ENCODE measurements around the gene HOTAIR.

HOTAIR gene

DNA sequence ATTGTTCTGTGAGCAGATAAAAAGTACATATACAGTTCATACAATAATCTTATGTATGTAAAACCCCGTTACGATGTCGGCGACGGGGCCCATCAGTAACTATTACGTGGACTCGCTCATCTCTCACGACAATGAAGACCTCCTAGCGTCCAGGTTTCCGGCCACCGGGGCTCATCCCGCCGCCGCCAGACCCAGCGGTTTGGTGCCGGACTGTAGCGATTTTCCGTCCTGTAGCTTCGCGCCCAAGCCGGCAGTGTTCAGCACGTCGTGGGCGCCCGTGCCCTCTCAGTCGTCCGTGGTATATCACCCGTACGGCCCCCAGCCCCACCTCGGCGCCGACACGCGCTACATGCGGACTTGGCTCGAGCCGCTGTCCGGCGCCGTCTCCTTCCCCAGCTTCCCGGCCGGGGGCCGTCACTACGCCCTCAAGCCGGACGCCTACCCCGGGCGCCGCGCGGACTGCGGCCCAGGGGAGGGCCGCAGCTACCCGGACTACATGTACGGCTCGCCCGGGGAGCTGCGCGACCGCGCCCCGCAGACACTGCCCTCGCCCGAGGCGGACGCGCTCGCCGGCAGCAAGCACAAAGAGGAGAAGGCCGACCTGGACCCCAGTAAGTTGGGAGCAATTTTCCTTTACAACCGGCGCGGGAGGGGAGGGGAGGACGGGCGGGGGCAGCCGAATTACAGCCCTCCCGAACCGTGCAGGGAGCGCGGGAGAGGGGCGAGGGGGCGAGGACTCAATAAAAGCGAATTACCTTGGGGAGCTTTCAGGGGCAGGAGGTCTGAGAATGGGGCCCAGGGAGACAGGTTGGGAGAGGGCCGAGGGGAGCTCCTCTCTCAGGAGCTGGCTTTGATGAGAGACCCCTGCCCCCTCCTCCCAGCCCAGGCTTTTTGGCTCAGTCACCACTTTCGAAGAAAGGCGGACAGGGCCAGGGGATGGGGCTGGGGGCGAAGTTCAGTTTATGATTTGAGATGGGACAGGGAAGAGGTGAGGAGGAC, 25.7 kb upstream of the HOTAIR start, which contains the start of gene HOXC9:
TSS of gene HOXC9 (plus strand) at position 46 of the 999 bp plus-strand sequence. CDS start at position 74, 28 bp downstream.
- no peak for DNase-seq (ENCODE audit: low read depth)

DNA sequence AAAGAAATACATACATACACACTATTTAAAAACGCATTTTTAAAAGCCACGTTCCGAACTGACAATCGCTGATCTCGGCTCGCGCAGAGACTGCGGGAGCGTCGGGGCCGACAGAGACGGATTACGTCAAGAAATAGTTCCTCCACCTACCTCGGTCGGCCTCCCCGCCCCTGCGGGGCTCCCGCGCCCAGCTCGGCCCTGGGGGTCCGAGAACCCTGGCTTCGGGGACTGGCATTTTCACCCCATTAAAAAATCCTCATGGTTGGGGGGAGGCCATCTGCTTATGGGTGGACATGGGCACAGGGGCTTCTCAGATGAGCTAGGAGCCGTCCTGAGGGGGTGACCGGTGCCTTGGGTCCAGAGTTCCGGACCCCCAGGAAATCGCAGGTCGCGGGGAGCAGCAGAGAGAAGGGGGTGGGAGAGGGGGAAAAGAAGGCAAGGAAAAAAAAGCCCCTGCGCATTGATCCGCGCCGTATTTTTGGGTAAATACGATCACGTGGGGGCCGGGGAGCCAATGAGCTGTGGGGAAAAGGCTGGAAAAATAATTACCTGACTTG, 24.9 kb upstream of the HOTAIR start:
- no peak for DNase-seq (ENCODE audit: low read depth)

DNA sequence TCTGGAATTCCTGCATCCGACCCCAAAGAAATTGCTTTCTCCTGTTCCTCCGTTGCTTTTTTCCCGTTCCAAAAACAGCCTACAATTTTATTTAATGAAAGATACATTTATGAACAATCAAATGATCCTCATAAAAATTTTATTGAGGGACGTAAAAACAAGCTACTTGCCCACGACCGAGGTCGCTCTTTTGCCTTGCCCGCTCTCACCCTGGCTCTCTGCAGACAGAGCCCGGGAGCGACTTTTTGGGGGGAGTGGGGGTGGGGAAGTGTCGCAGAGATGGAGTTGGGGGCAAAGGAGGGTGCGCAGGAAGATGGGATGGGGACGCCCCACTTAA, 24.1 kb upstream of the HOTAIR start:
- DNase-seq (ENCODE audit: low read depth), result no peak

DNA sequence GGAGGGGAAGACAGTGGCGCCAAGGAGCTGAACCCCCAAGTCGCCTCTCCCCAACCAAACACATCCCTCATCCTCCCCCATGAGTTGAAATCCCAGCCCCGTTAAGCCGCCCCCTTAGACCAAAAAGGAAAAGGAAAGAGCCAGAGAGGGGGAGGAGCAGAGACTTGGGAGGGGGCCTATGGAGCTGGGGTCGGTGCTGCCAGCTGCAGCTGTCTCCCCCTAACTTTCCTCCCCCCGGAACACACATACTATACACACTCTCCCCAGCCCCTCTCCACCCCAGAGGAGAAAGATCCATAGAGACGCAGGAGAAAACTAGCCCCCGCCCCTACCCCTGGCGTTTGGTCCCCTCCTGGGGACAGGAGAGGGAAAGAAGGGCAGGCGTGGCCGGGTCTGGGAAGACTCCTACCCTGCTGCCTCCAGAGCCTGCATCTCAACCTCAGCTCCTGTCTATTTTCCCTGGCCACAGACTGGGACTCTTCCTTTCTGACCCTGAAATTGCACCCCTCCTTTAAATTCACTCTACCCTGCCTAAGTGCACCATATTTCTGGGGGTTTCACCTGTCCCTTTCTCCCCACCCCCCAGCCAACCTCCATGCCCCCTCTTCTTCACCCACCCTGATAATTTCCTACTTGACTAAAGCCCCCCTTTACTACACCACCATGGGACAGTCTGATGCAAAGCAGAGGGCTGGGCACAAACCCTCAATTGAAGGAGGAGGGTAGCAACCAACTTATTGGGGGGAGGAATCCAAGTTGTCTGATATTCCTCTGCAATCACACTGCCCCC, 23.6 kb upstream of the HOTAIR start:
- no peak for DNase-seq (ENCODE audit: low read depth)

DNA sequence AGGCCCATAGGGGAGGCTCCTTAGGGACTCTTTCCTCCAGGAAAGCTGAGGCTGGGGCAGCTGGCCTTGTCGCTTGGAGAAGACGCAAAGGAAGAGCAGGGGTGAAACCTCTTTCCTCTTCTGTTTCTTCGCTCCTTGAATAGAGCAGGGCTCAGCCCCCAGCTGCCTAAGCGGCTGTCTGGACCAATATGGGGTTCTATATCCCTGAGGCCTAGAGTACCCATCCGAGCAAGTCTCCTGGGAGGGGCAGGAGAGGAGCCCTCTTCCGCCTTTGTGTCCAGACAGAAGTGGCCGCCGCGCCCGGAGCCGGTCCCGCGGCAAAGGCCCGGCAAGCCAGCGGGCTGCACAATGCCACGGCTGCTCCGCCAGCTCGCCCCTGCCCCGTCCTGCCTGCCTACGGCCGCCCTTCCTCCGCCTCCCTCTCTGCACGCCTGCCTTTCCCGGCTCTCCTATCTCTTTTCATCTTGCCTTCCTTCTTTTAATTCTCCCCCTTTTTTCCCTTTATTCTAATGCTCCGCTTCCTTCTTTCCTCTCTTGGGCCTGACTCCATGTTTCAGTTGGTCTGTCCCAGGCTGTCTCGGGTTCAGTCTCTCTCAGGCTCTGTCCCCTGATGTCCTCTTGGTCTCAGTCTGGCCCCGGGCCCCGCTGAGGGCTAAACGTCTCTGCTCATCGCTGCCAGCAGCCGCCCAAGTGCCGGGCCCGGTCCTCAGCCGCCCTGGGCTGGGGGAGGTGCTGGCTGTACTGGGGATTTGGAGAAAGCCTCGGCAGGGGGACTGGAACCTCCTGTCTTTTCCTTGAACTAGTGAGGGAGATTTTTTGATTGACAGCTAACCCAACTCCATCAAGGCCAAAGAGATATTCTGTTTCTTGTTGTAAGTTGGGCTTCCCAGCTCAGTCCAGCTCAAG, 22.7 kb upstream of the HOTAIR start:
- DNase-seq (ENCODE audit: low read depth), result no peak

DNA sequence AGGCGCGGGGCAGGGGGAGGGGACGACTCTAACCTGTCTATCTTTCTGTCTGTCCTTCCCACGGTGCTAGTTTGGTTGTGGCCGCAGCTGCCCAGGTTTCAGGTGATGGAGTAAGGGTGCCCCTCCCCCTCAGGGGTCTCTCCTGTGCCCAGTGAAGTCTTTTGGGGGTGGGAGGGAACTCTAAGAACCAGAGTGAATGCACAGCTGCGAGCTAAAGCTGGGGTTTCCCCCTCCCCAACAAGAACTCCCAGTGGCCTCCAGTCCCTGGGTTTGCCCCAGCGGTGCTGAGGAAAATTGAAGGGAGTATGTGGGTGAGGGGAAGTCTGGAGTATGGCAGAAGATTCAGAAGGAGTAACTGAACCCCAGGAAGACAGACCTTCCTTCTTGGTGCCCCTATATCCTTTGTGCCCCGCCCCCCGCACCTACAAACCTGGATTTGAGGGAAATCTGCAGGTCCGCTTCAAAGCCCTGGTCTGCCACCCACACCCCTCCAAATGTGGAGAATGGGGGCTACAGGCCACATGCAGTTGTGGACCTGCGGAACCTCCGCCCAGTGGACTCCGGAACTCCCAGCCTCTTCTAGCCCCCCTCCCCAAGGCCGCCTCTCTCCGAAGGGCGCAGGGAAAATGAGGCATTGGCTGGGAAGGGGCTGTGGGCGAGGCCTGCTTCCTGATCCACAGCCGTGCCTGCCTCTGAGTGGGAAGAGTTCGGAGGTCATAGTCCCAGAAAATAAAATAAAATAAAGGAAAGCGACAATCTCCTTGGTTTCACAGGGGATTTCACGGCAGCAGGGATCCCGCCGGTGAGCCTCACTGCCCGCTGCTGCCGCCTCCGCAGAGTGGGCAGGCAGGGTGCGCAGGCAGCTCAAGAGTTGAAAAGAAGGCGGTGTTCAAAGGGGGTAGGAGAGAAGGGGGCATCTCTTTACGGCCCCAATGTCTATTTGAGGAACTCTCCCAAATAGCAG, 21.8 kb upstream of the HOTAIR start:
- DNase-seq (ENCODE audit: low read depth), result no peak

DNA sequence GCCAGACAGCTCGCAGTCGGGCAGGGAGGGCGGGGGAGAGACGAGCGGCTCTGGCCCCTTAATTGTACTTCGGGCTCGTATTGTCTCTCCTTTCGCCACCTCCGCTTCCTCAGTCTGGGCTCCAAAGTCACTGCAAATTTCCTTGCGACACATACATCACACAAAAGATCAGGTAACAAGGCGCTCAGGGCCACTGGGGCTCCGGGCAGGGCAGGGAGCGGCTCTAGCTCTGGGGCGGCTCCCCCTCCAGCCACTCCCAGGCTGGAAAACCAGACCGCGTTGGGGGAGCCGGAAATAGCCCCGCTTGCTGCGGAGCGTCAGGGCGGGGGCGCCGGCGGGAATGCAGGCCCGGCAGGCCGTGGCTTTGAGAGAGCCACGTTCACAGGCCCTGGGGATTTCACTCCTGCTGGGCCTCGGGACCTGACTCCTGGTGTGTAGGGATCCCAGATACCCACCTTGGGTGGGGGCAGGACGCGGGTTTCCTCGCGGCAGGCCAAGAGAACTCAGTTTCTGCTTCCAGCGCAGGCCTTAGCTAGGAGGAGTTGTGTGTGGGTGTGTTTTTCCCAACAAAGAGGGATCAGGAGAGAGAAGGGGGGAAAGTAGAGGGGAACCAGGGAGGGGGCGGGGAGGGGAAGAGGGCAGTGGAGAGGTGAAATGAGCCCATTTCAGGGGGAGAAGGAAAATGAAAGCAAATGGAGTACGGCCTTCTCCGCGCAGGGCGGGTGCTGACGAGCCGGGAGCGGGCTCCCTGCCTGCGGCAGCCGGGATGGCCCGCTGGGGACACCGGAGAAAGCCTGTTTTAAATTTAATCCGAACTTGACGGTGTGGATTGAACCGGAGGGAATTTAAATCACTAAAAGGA, 20.9 kb upstream of the HOTAIR start:
- no peak for DNase-seq (ENCODE audit: low read depth)

DNA sequence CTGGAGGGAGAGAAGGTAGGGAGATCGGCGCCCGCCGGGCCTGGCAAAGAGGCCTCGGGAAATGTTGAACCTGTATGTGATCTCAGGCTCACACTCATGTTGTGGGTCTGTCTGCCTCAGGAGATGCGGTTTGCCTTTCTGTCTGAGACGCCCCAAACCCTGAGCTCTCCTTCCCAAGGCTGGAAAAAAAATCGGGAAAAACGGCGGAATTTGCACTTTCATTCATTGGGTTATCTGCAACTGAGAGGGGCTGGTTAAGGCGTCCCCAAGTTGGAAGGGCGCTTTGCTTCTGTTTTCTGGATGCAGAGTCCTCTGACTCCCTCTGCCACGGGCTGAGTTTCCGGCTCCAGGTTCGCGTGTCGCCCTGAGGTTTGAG, 20.2 kb upstream of the HOTAIR start:
- no peak for DNase-seq (ENCODE audit: low read depth)

DNA sequence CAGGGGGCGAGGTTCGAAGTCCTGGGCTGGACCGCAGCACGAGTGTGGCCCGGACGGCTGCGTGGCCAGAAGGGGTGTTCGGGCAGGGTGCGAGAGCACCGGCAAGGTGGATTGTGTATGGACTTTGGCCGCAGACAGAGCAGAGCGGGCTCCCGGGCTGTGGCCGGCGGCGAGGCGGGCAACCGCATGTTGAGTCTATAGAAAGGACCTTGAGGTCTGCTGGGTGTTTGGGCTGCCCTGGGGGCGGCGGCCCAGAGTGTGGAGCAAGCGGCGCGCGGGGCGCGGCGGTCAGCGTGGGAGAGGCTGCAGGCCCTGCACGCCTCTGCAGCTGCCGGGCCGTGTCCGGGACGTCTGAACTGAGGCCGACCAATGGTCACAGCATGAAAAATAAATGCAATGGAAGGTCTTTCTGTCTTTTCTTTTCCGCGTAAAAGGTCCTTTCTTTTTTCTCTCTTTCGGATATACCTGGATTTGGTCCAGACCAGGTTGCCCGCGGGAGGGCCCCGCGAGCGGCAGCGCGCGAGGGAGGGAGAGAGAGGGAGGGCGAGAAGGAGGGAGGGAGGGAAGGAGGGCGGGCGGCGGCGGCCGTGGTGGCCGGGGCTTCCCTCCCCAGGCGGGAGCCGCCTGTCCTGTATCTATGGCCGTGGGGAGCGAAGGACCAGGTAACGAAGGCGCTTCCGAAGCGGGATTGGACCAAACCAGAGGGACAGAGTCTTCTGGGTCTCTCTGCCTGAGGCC, 19.7 kb upstream of the HOTAIR start:
- DNase-seq (ENCODE audit: low read depth), result no peak

DNA sequence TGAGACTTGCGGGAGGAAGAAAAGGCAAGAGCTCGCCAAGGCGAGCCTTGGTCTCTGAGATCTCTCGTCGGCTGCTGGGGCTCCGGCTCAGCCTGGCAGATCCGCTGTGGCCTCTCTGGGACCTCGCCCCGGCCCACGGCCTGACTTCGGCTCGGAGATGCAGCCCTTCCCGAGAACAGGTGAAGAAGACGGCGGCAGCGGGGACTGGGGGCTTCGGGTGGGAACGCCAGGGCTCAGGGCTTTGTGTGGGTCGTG, 19.2 kb upstream of the HOTAIR start:
- no peak for DNase-seq (ENCODE audit: low read depth)

DNA sequence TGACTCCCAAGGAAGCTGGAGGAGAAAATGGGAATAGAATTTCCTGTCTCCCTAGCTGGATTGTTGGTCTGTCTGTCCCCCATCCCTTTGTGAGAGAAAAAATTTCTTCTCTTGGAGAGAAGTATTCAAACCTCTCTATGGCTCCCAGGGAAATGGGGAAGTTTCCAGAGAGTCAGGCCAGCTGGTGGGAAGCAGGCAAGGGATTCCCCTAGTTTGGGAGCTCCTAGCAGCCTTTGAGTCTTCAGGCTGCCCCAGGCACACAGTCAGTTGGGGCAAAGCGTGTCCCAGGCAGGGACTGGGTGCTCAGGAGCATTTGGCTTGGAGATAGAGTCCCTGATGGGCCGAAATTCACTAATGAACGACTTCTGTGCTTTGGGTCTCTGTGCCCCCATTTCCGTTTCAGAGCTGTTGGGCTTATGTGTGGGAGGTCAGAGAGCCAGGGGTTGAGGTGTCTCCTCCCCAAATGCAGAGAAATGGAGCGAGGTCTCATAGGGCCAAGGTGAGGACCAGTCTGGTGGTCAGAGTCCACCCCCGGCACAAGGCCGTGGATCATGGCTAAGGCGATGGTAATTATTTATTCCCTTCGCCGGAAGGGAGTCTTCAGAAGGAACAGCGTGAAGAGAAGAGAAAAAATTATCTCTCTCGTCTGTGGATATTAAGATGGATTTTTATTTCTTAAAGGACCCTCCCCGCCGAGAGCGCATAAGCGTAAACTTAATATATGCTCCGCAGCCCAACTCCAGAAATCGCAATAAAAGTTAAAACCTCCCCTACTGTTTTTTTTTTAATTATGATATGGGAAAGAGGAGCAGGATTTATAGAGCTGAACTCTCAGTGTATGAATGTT, 18.6 kb upstream of the HOTAIR start:
- DNase-seq (ENCODE audit: low read depth), result no peak

DNA sequence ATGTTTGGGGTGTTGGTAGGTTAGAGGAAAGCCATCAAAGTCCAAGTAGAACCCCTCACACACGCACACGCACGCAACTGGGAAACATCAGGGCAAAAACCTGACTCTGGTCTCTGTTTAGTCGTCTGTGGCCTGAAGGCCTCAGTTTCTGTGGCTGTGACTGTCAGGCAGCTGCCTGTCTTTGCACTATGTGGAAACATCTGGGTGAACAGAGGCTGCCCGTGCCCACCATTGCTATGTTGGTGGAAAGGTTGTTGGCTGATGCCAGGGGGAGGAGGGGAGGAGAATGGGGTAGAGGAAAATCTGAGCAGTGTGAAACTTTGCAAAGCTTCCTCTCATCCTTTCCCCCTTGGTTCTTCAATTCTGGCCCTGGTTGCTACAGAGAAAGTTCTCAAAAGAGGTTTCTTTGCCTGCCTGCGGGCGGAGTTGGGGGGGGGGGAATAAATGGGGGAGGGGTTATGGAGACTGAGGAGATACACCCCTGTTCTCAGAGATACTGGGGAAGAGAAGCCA, 17.7 kb upstream of the HOTAIR start:
- DNase-seq (ENCODE audit: low read depth), result no peak

DNA sequence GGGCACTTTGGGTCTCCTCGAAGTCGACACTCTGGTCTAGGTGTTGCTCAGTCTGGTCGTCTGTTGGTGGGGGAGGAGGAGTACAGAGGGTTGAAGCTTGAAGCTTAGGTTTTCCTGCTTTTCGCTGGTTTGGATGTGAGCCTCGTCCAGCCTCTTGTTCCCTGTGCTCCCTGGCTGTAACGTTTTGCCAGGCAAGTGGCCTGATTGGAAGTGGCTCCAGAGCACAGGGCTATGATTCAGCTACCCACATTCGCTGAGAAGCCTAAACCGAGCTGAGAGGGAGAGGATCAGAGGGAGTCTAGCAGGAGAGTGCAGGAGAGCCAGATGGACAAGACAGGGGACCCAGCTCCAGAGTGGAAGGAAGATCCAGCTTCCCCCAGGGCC, 16.3 kb upstream of the HOTAIR start:
- no peak for DNase-seq (ENCODE audit: low read depth)

DNA sequence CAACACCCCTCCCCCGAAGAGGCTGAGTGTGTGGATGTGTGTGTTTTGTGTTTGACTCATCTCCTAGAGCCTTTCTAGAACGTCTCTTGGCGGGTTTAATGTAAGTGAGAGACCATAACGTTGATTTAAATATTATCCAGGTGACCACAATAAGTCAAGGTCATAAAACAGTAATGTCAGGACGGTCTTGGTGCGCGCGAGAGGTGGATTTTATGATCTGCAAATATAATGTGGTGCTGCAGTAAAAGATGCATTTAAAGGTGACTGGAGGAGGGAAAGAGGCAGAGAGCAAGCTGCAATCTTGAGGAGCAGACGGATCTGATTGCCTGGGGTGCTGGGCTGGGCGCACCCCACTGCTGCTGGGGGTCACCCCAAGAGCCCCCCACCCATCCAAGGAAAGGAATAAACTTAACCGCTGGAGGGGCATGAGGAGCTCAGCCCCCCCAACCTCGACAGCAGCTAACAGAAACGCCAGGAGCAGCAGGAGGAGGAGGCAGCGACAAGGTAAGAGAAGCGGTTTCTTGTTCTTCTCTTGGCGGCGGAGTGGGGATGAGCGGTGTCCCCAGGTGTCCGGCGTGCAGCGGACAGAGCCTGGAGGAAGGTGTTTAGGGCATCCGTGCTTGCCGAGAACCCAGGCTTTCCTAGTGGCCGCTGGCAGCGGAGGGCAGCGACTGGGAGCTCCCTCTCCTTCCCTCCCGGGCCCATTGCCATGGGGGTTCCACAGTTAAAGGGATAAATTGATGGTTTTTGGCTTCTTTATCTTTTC, 15.7 kb upstream of the HOTAIR start:
- no peak for DNase-seq (ENCODE audit: low read depth)

DNA sequence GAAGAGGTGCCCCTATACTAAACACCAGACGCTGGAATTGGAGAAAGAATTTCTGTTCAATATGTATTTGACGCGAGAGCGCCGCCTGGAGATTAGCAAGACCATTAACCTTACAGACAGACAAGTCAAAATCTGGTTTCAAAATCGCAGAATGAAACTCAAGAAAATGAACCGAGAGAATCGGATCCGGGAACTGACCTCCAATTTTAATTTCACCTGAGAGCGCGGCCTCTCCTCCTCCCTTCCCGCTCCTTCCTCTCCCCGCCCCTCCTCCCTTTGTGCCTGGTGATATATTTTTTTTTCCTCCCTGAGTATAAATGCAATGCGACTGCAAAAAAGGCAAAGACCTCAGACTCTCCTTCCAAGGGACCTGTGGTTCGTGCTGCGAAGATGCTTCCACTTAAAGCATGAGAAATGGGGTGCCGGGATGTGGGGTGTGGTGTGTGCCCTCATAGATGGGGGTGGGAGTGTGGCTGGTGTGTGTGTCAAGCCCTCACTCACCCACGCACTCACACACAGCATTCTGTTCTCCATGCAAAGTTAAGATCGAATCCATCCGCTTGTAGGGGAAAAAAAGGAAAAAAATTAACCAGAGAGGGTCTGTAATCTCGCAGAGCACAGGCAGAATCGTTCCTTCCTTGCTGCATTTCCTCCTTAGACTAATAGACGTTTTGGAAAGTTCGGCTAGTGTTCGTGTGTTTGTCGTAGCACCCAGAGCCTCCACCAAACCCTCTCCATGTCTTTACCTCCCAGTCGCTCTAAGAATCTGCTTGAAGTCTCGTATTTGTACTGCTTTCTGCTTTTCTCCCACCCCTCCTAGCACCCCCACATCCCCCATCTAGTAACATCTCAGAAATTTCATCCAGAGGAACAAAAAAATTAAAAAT, 14.7 kb upstream of the HOTAIR start:
- DNase-seq (ENCODE audit: low read depth), result no peak

DNA sequence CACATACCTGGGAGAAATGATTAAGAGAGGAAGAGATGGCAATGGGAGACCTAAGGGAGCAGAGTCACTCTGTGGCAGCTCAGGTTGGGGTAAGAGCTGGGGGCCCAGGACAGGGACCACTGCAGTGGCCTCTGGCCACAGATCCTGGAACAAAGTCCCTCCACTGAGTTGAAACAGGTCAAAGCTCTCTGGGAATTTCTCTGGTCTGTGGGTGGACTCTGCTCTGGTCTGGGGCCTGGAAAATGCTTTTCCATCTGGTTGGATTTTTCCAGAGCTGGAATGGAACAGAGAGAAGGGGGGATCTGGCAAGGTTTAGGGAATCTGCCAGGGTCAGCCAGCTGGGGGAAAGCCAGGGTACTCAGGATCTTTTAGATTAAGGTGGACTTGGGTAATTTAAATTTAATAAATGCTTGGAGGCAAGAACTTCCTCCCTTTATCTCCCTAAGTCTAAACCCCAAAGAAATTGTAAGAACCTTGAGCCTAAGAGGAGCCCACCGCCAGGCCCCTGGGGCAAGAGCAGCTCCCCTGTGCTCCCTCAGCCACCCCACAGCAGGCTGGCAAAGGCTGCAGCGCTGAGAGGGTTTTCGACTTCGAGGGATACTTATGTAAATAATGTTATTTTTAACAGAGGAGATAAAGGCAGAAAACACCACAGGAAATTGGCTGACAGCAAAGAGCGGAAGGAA, 13.9 kb upstream of the HOTAIR start:
- DNase-seq (ENCODE audit: low read depth), result no peak

Data from stimulated activated CD8-positive, alpha-beta memory T cell treated with anti-CD3 and anti-CD28 coated beads, Interleukin-4, amount 100 ng/mL, for 24 hours (primary cell).